H1 (cell line): Measurements from ENCODE around the gene MAFB. TPM values are rescaled to one million over a fixed set of nuclear protein-coding genes. Genes with fewer than 3 reads are reported as not detected.
A peak's percentile ranks its signal among the peaks of the same experiment; 100 is the strongest.

Experiments used
- CTCF ChIA-PET: fragments of 300-600 bp; sonication (Branson Sonifier 250); formaldehyde crosslinking; loops from one replicate; lab custom pipeline; 2021; ENCODE audit not compliant: partially characterized antibody; lab: Charles Lee
- POLR2A ChIA-PET: fragments of 300-600 bp; sonication (Branson Sonifier 250); formaldehyde crosslinking; loops from one replicate; lab custom pipeline; 2021; ENCODE audit warnings: inconsistent platforms; ENCODE audit not compliant: partially characterized antibody; lab: Charles Lee
- DNase-seq, 2 experiments: peaks; one replicate each; pipeline versions ENCODE4 v3.0.0 to v3.0.0-alpha.2; 2010 to 2022; ENCODE audit warnings: low spot score in 2 of 2, low read depth in 1 of 2, mixed read lengths in 1 of 2
- FAIRE-seq: peaks from 2 replicates; lab custom pipeline; 2011; peaks lifted over from hg19 to GRCh38; lab: Jason Lieb, UNC
- H2AFZ ChIP-seq: 2 replicates; pipeline ENCODE4 v1.8.1; 2012; ENCODE audit warnings: low read length, inconsistent platforms
- H2AK5ac ChIP-seq: 2 replicates; pipeline ENCODE4 v1.6.1; 2013; ENCODE audit warnings: low read depth, low read length
- H2BK120ac ChIP-seq: replicated peaks from 2 replicates; pipeline ENCODE3; 2013; ENCODE audit warnings: low read depth, low read length, inconsistent platforms
- H2BK12ac ChIP-seq: 2 replicates; pipeline ENCODE4 v1.6.1; 2013; ENCODE audit warnings: low read depth, low read length
- H2BK15ac ChIP-seq: 2 replicates; pipeline ENCODE4 v1.6.1; 2013; ENCODE audit warnings: low read length
- H2BK20ac ChIP-seq: 2 replicates; pipeline ENCODE4 v1.6.1; 2013; ENCODE audit warnings: low read length
- H2BK5ac ChIP-seq: 2 replicates; pipeline ENCODE4 v1.6.1; 2013; ENCODE audit warnings: low read depth, low read length
- H3K14ac ChIP-seq: 2 replicates; pipeline ENCODE4 v1.6.1; 2013; ENCODE audit warnings: inconsistent platforms; ENCODE audit not compliant: insufficient read length
- H3K18ac ChIP-seq: 2 replicates; pipeline ENCODE4 v1.6.1; 2013; ENCODE audit warnings: low read length; ENCODE audit errors: extremely low read depth
- H3K23ac ChIP-seq: 2 replicates; pipeline ENCODE4 v1.6.1; 2013; ENCODE audit warnings: inconsistent platforms; ENCODE audit not compliant: insufficient read length
- H3K23me2 ChIP-seq: 2 replicates; pipeline ENCODE4 v1.6.1; 2013; ENCODE audit warnings: low read depth, low read length
- H3K27ac ChIP-seq: 2 replicates; pipeline ENCODE4 v1.6.1; 2011; ENCODE audit warnings: low read depth, low read length, inconsistent platforms
- H3K27me3 ChIP-seq, 4 experiments: replicated peaks in 1 of 4; 1 replicate in 1 of 4; 2 replicates in 3 of 4; pipeline versions ENCODE4 v1.6.1 to v1.8.1; 2011 to 2013; ENCODE audit warnings: low read length in 3 of 4, mild to moderate bottlenecking in 3 of 4, inconsistent platforms in 2 of 4, mixed read lengths in 2 of 4, moderate library complexity in 1 of 4; ENCODE audit not compliant: control insufficient read depth in 3 of 4, insufficient read depth in 3 of 4; ENCODE audit errors: extremely low read depth in 1 of 4
- H3K36me3 ChIP-seq, 4 experiments: 2 replicates each; pipeline versions ENCODE4 v1.6.1 to v1.8.1; 2011 to 2013; ENCODE audit warnings: mild to moderate bottlenecking in 4 of 4, low read length in 3 of 4, moderate library complexity in 2 of 4, control low read depth in 1 of 4, inconsistent platforms in 1 of 4; ENCODE audit not compliant: insufficient read depth in 4 of 4, control insufficient read depth in 2 of 4
- H3K4ac ChIP-seq: replicated peaks from 2 replicates; pipeline ENCODE3; 2013; ENCODE audit warnings: low read length, low read depth, mixed read lengths, inconsistent platforms; ENCODE audit not compliant: insufficient read length
- H3K4me1 ChIP-seq, 4 experiments: replicated peaks in 1 of 4; 1 replicate in 1 of 4; 2 replicates in 3 of 4; pipeline versions ENCODE4 v1.6.1 to v1.8.1; 2011 to 2013; ENCODE audit warnings: low read length in 3 of 4, inconsistent platforms in 2 of 4, mixed read lengths in 1 of 4; ENCODE audit not compliant: insufficient read depth in 4 of 4, control insufficient read depth in 3 of 4
- H3K4me2 ChIP-seq, 2 experiments: 2 replicates each; pipeline versions ENCODE4 v1.6.1 to v1.8.1; 2011 to 2013; ENCODE audit warnings: low read depth in 2 of 2, low read length in 2 of 2, control low read depth in 1 of 2, inconsistent platforms in 1 of 2, mild to moderate bottlenecking in 1 of 2; ENCODE audit not compliant: insufficient read depth in 1 of 2
- H3K4me3 ChIP-seq, 4 experiments: fragments of 200-600, 300-600 bp in 1 of 4; sonication (generic), shearing (Covaris generic), sonication (Bioruptor Twin) in 1 of 4; 2 replicates each; pipeline versions ENCODE4 v1.5.1 to v1.8.1; 2011 to 2016; ENCODE audit warnings: low read length in 4 of 4, low read depth in 3 of 4, control low read depth in 2 of 4, inconsistent platforms in 2 of 4, mild to moderate bottlenecking in 2 of 4, mixed read lengths in 1 of 4, moderate library complexity in 1 of 4; ENCODE audit not compliant: insufficient read depth in 2 of 4; ENCODE audit errors: extremely low read depth in 1 of 4
- H3K56ac ChIP-seq: replicated peaks from 2 replicates; pipeline ENCODE3; 2013; ENCODE audit warnings: low read depth, mild to moderate bottlenecking, mixed read lengths, low read length, inconsistent platforms; ENCODE audit not compliant: insufficient read length
- H3K79me1 ChIP-seq: 2 replicates; pipeline ENCODE4 v1.6.1; 2013; ENCODE audit warnings: low read depth, low read length, control low read depth
- H3K79me2 ChIP-seq, 2 experiments: 2 replicates each; pipeline versions ENCODE4 v1.6.1 to v1.8.1; 2012 to 2013; ENCODE audit warnings: low read length in 2 of 2, mild to moderate bottlenecking in 2 of 2, inconsistent platforms in 1 of 2; ENCODE audit not compliant: insufficient read depth in 2 of 2, control insufficient read depth in 1 of 2
- H3K9ac ChIP-seq, 4 experiments: replicated peaks in 1 of 4; 1 replicate in 1 of 4; 2 replicates in 3 of 4; pipeline versions ENCODE4 v1.6.1 to v1.8.1; 2011 to 2013; ENCODE audit warnings: low read depth in 3 of 4, low read length in 3 of 4, control low read depth in 2 of 4, mild to moderate bottlenecking in 2 of 4, moderate library complexity in 2 of 4, inconsistent platforms in 1 of 4; ENCODE audit errors: extremely low read depth in 1 of 4
- H3K9me3 ChIP-seq, 2 experiments: 2 replicates each; pipeline versions ENCODE4 v1.6.1 to v1.8.1; 2012 to 2013; ENCODE audit warnings: mild to moderate bottlenecking in 2 of 2, moderate library complexity in 2 of 2, control low read depth in 1 of 2, inconsistent platforms in 1 of 2, low read depth in 1 of 2, low read length in 1 of 2, mixed read lengths in 1 of 2; ENCODE audit not compliant: insufficient read depth in 2 of 2
- H4K20me1 ChIP-seq, 2 experiments: replicated peaks in 1 of 2; 2 replicates each; pipeline versions ENCODE3 to v1.8.1; 2011 to 2013; ENCODE audit warnings: inconsistent platforms in 2 of 2, low read length in 2 of 2, mild to moderate bottlenecking in 1 of 2; ENCODE audit not compliant: insufficient read depth in 2 of 2, control insufficient read depth in 1 of 2
- H4K5ac ChIP-seq: 2 replicates; pipeline ENCODE4 v1.6.1; 2013; ENCODE audit warnings: low read length, low read depth, mixed read lengths, inconsistent platforms; ENCODE audit not compliant: insufficient read length
- H4K8ac ChIP-seq: 2 replicates; pipeline ENCODE4 v1.8.0; 2013; ENCODE audit warnings: mild to moderate bottlenecking, moderate library complexity, low read length, inconsistent platforms; ENCODE audit not compliant: insufficient read depth; ENCODE audit errors: extremely low read depth
- H4K91ac ChIP-seq: replicated peaks from 2 replicates; pipeline ENCODE3; 2013; ENCODE audit warnings: low read length, mixed read lengths, inconsistent platforms; ENCODE audit not compliant: insufficient read length
- CBX8 ChIP-seq: fragments of 300-800, 300-1000 bp; sonication (generic); IDR thresholded peaks from 2 replicates; pipeline ENCODE4 v1.7.1; 2016; ENCODE audit warnings: low read depth, low read length, borderline replicate concordance
- CTBP2 ChIP-seq: IDR thresholded peaks from 2 replicates; pipeline ENCODE4 v1.7.0; 2011; ENCODE audit warnings: borderline replicate concordance, mild to moderate bottlenecking, moderate library complexity, mixed read lengths, low read length; ENCODE audit not compliant: insufficient read depth, insufficient read length
- HDAC2 ChIP-seq, 2 experiments: fragments of 300-600 bp in 1 of 2; sonication (generic) in 1 of 2; IDR thresholded peaks; 2 replicates each; pipeline ENCODE4 v1.6.1; 2011 to 2012; ENCODE audit warnings: low read depth in 2 of 2, low read length in 2 of 2, mild to moderate bottlenecking in 2 of 2, moderate library complexity in 2 of 2, borderline replicate concordance in 1 of 2, inconsistent platforms in 1 of 2
- KDM1A ChIP-seq: fragments of 200-600, 300-600 bp; sonication (generic); IDR thresholded peaks from 2 replicates; pipeline ENCODE4 v1.7.1; 2016; ENCODE audit warnings: mild to moderate bottlenecking, low read length, borderline replicate concordance
- MAFK ChIP-seq: IDR thresholded peaks from 2 replicates; pipeline ENCODE4 v1.6.1; 2012; ENCODE audit warnings: low read depth, mild to moderate bottlenecking, improper control_type of control experiment, low read length
- RBBP5 ChIP-seq: IDR thresholded peaks from 2 replicates; pipeline ENCODE4 v1.7.1; 2012; ENCODE audit warnings: low read depth, mild to moderate bottlenecking, inconsistent platforms, low read length, moderate library complexity, borderline replicate concordance
- RNF2 ChIP-seq: fragments of 200-900, 300-1000 bp; sonication (generic); IDR thresholded peaks from 2 replicates; pipeline ENCODE4 v1.7.1; 2016; ENCODE audit warnings: borderline replicate concordance, low read depth, mild to moderate bottlenecking, antibody characterized with exemption, low read length; ENCODE audit not compliant: poor library complexity, severe bottlenecking; ENCODE audit errors: missing control alignments
- SAP30 ChIP-seq: fragments of 300-600 bp; sonication (generic); IDR thresholded peaks from 2 replicates; pipeline ENCODE4 v1.7.1; 2012; ENCODE audit warnings: low read length, moderate library complexity, mild to moderate bottlenecking, inconsistent platforms; ENCODE audit not compliant: insufficient read depth, insufficient replicate concordance
- SIRT6 ChIP-seq: IDR thresholded peaks from one replicate; pipeline ENCODE4 v1.7.1; 2012; ENCODE audit warnings: low read length, inconsistent platforms
- SIX5 ChIP-seq: IDR thresholded peaks from 2 replicates; pipeline ENCODE4 v1.6.1; 2011; ENCODE audit warnings: mild to moderate bottlenecking, low read depth, low read length
- WGBS, 2 experiments: shearing (Covaris generic) in 1 of 2; methylation state at CpG; one replicate each; pipeline versions ENCODE4 v1.1.6 to v1.1.7; 2013 to 2015; ENCODE audit warnings: low lambda C conversion rate in 2 of 2, mixed read lengths in 2 of 2, inconsistent platforms in 1 of 2, low coverage in 1 of 2, missing lambda C conversion rate in 1 of 2; ENCODE audit not compliant: insufficient replicate concordance in 2 of 2, insufficient coverage in 1 of 2, insufficient read length in 1 of 2; ENCODE audit errors: extremely low coverage in 1 of 2, missing lambda C conversion rate in 1 of 2; 5-methylcytosine and 5-hydroxymethylcytosine counted together
- polyA plus RNA-seq, 7 experiments: library from polyadenylated mRNA; depleted of rRNA in 3 of 7; stranded (reverse) in 5 of 7; unstranded in 2 of 7; fragments of >200 nt in 5 of 7; fragments of 200-250 nt in 2 of 7; gene quantifications; 1 replicate in 5 of 7; 2 replicates in 1 of 7; 4 replicates in 1 of 7; pipeline versions ENCODE4 v1.2.1 to v1.2.3, GENCODE V29; 2011 to 2013; ENCODE audit warnings: missing spikeins in 2 of 7, mixed read lengths in 2 of 7
- total RNA-seq: library from RNA; stranded (reverse); fragmentation: NEBNext Ultra II Directional; extraction: Animal tissue kit (Norgen Biotek cat#: 25700); gene quantifications from 2 replicates; pipeline ENCODE4 v1.2.1, GENCODE V29; 2021
- TF ChIP-seq, protein P1 (sequence below): IDR thresholded peaks from 2 replicates; pipeline ENCODE4 v1.6.1; 2011; ENCODE audit warnings: low read length, improper control_type of control experiment

MAFB gene
- total and polyA plus RNA-seq, 2 of the 8 experiments (the other 6 are each of a cell fraction or from before 2014, with no cell fraction given): 0.83 to 1.8 TPM

- no peak overlapping the region for H4K91ac ChIP-seq
- H2AK5ac ChIP-seq: no peak overlapping the region
- ChIA-PET CTCF (interaction anchor here (0.8 kb wide), 1 partner anchor 420 kb away, joined by 4 read pairs; no protein-coding TSS in a partner anchor), POLR2A (interaction anchor here (1.5 kb wide), 1 partner anchor 52 kb away, joined by 4 read pairs; no protein-coding TSS in a partner anchor)
- no peak overlapping the region for H2BK15ac ChIP-seq
- H2BK5ac ChIP-seq: no peak overlapping the region
- FAIRE-seq: no peak
- no peak overlapping the region for H2BK12ac ChIP-seq
- no peaks in the 10 kb centered on the region for H3K79me2 ChIP-seq
- no peak overlapping the region for H4K8ac ChIP-seq
- H3K4me1 ChIP-seq: peaks cover 0 to 47% (median 21%) of the 10 kb centered on the region in 4 experiments; a peak in 6 of 7 replicates
- no peak overlapping the region for H2BK120ac ChIP-seq
- H3K23ac ChIP-seq: no peak overlapping the region
- peaks cover 28% of the 10 kb centered on the region; the same call in 1 of the 2 replicates for H3K23me2 ChIP-seq
- no peak overlapping the region for H3K56ac ChIP-seq
- no peaks in the 10 kb centered on the region for H3K9me3 ChIP-seq
- H4K5ac ChIP-seq: no peak overlapping the region
- peaks cover 25 to 40% of the 10 kb centered on the region in 2 experiments for H4K20me1 ChIP-seq
- H3K9ac ChIP-seq: no peak overlapping the region
- H3K27me3 ChIP-seq: peaks cover 77 to 98% (median 91%) of the 10 kb centered on the region in 4 experiments
- no peak overlapping the region for H2BK20ac ChIP-seq
- 4% methylated on average over 12 of the region's 12 CpGs; no CpG with 5 or more reads in 1 of the 2 experiments for WGBS, 2 experiments
- no peaks in the 10 kb centered on the region for H3K79me1 ChIP-seq
- no peak overlapping the region; the same call in 1 of the 2 replicates for H3K18ac ChIP-seq
- H3K4ac ChIP-seq: no peak overlapping the region
- peaks cover 0 to 12% (median 0%) of the 10 kb centered on the region in 4 experiments; a peak in 1 of 8 replicates for H3K36me3 ChIP-seq
- H3K27ac ChIP-seq: no peak overlapping the region
- no peak overlapping the region for H3K14ac ChIP-seq
- DNase-seq: no peak
- H3K4me3 ChIP-seq: peak overlapping the region; percentile 16 to 75 (median 28)
- H3K4me2 ChIP-seq: peak overlapping the region; percentile 44 to 97
- H2AFZ ChIP-seq: no peak overlapping the region
- TF ChIP-seq MAFK (no peak), CTBP2 (no peak), SIRT6 (no peak), RNF2 (peak; percentile 48), SIX5 (no peak), SAP30 (no peak), CBX8 (0 out of 2 replicates have a peak, but pooled peaks have one; percentile 53), KDM1A (no peak), RBBP5 (no peak), HDAC2 (IDR thresholded peaks at IDR 0.05; ENCODE audit: borderline replicate concordance in 1 of 2, low read depth in 2 of 2, low read length in 2 of 2) (no peak)
- TF ChIP-seq, protein P1, sequence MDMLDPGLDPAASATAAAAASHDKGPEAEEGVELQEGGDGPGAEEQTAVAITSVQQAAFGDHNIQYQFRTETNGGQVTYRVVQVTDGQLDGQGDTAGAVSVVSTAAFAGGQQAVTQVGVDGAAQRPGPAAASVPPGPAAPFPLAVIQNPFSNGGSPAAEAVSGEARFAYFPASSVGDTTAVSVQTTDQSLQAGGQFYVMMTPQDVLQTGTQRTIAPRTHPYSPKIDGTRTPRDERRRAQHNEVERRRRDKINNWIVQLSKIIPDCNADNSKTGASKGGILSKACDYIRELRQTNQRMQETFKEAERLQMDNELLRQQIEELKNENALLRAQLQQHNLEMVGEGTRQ: no peak
Observed at GRCh38 chr20:40686893-40687292, 2.1 kb downstream of the MAFB start.
